HepG2 (cell line): ENCODE measurements around the gene MBNL3. TPM values are rescaled to one million over a fixed set of nuclear protein-coding genes. Genes with fewer than 3 reads are reported as not detected.

Experiments
- DNMT3B ChIP-seq: conservative IDR thresholded peaks from 2 replicates; pipeline ENCODE4 v1.6.1; 2016; ENCODE audit warnings: missing biosample characterization, control low read depth
- DRAP1 ChIP-seq: IDR thresholded peaks from 2 replicates; pipeline ENCODE4 v1.6.1; 2016; ENCODE audit warnings: missing genetic modification reagents, missing compliant biosample characterization
- FOXK2 ChIP-seq: fragments of 450-650 bp; IDR thresholded peaks from 2 replicates; pipeline ENCODE4 v1.6.1; 2016
- HMG20B ChIP-seq: conservative IDR thresholded peaks from 2 replicates; pipeline ENCODE4 v1.6.1; 2016; ENCODE audit warnings: missing genetic modification reagents, missing compliant biosample characterization
- HNRNPLL ChIP-seq: fragments of 200-400 bp; formaldehyde crosslinking; IDR thresholded peaks from 2 replicates; pipeline ENCODE4 v1.6.1; 2017; ENCODE audit warnings: mild to moderate bottlenecking, low read depth, low read length; ENCODE audit not compliant: poor library complexity, severe bottlenecking
- MXD1 ChIP-seq: sonication (generic); formaldehyde crosslinking; IDR thresholded peaks from 2 replicates; pipeline ENCODE4 v1.4.0; 2020; ENCODE audit warnings: mild to moderate bottlenecking, missing genetic modification reagents
- NCOA1 ChIP-seq: sonication (generic); formaldehyde crosslinking; IDR thresholded peaks from 2 replicates; pipeline ENCODE4 v1.9.0; 2021; ENCODE audit warnings: missing genetic modification reagents
- PHB2 ChIP-seq: fragments of 450-650 bp; IDR thresholded peaks from 2 replicates; pipeline ENCODE4 v1.6.1; 2018; ENCODE audit not compliant: partially characterized antibody
- RAD21 ChIP-seq: fragments of 450-650 bp; formaldehyde crosslinking; IDR thresholded peaks from 2 replicates; pipeline ENCODE4 v1.5.0; 2020; ENCODE audit warnings: mild to moderate bottlenecking
- RNF219 ChIP-seq: sonication (generic); formaldehyde crosslinking; IDR thresholded peaks from 2 replicates; pipeline ENCODE4 v1.5.0; 2020; ENCODE audit warnings: mild to moderate bottlenecking, missing genetic modification reagents
- SUZ12 ChIP-seq: fragments of 150-350 bp; IDR thresholded peaks from 2 replicates; pipeline ENCODE4 v1.6.1; 2014; ENCODE audit warnings: low read depth, low read length
- TAF1 ChIP-seq: sonication (generic); formaldehyde crosslinking; IDR thresholded peaks from 2 replicates; pipeline ENCODE4 v1.4.0; 2020; ENCODE audit warnings: missing genetic modification reagents
- TFE3 ChIP-seq: IDR thresholded peaks from 2 replicates; pipeline ENCODE4 v1.6.1; 2016
- ZBTB8A ChIP-seq: sonication (generic); formaldehyde crosslinking; IDR thresholded peaks from 2 replicates; pipeline ENCODE4 v1.4.0; 2020; ENCODE audit warnings: mild to moderate bottlenecking, low read depth, missing genetic modification reagents, borderline replicate concordance
- ZHX2 ChIP-seq, 2 experiments: sonication (generic) in 1 of 2; formaldehyde crosslinking in 1 of 2; IDR thresholded peaks; 2 replicates each; pipeline versions ENCODE4 v1.6.1 to v1.9.0; 2014 to 2022; ENCODE audit warnings: antibody characterized with exemption in 1 of 2, borderline replicate concordance in 1 of 2, inconsistent platforms in 1 of 2, low read depth in 1 of 2, missing genetic modification reagents in 1 of 2
- ZMYM4 ChIP-seq: sonication (generic); formaldehyde crosslinking; IDR thresholded peaks from 2 replicates; pipeline ENCODE4 v1.8.1; 2023; ENCODE audit warnings: mild to moderate bottlenecking, missing genetic modification reagents
- ZNF232 ChIP-seq: sonication (generic); formaldehyde crosslinking; IDR thresholded peaks from 2 replicates; pipeline ENCODE4 v1.4.0; 2020; ENCODE audit warnings: missing genetic modification reagents, borderline replicate concordance
- ZNF253 ChIP-seq: sonication (generic); formaldehyde crosslinking; IDR thresholded peaks from 2 replicates; pipeline ENCODE4 v1.8.0; 2022; ENCODE audit warnings: mild to moderate bottlenecking, missing genetic modification reagents, borderline replicate concordance
- ZNF629 ChIP-seq: sonication (generic); formaldehyde crosslinking; conservative IDR thresholded peaks from 2 replicates; pipeline ENCODE4 v1.5.0; 2020; ENCODE audit warnings: missing genetic modification reagents
- polyA plus RNA-seq, 8 experiments: library from polyadenylated mRNA; depleted of rRNA in 3 of 8; stranded (reverse) in 7 of 8; unstranded in 1 of 8; fragments of >200 nt; fragmentation: Illumina TruSeq in 4 of 8; extraction: Trizol in 4 of 8; gene quantifications; 2 replicates each; pipeline versions ENCODE4 v1.2.1 to v1.2.3, GENCODE V29; 2011 to 2016; ENCODE audit warnings: low read depth in 4 of 8, missing spikeins in 1 of 8, mixed read lengths in 1 of 8; ENCODE audit not compliant: insufficient read depth in 1 of 8
- total RNA-seq, 5 experiments: library from RNA; depleted of rRNA; stranded (reverse); fragments of >200 nt; fragmentation: Illumina TruSeq; extraction: Trizol; gene quantifications; 2 replicates each; pipeline ENCODE4 v1.2.3, GENCODE V29; 2016; ENCODE audit warnings: low read depth in 1 of 5

MBNL3 gene
- total and polyA plus RNA-seq, 2 of the 13 experiments (the other 11 are each of a cell fraction or from before 2014, with no cell fraction given), result 155 to 257 TPM

- TF ChIP-seq RNF219 (no peak), TFE3 (CRISPR knock-in tag) (peak; percentile 14; the same call in 1 of the 2 replicates), ZBTB8A (CRISPR knock-in tag) (no peak), DNMT3B (CRISPR knock-in tag) (no peak), SUZ12 (no peak), DRAP1 (CRISPR knock-in tag) (0 out of 2 replicates have a peak, but pooled peaks have one; percentile 20), FOXK2 (no peak), MXD1 (CRISPR knock-in tag) (no peak), RAD21 (CRISPR knock-in tag) (no peak), ZMYM4 (CRISPR knock-in tag) (0 out of 2 replicates have a peak, but pooled peaks have one; percentile 28), NCOA1 (no peak), ZNF253 (CRISPR knock-in tag) (no peak), ZNF629 (CRISPR knock-in tag) (no peak), TAF1 (CRISPR knock-in tag) (no peak), ZHX2 (IDR thresholded peaks at IDR 0.05; ENCODE audit: low read depth) (no peak), ZHX2 (CRISPR knock-in tag; IDR thresholded peaks at IDR 0.05; ENCODE audit: borderline replicate concordance) (no peak), HMG20B (no peak), HNRNPLL (no peak), PHB2 (no peak), ZNF232 (no peak)
These were observed 4.3 kb upstream of the MBNL3 start (continued) for GRCh38 chrX:132493095-132493494.
